Testis (tissue), 2 donors: ENCODE measurements around the gene KPTN.

Source experiments
- CTCF ChIP-seq, 3 experiments: fragments of 450-650 bp in 2 of 3; fragments of 200-600 bp in 1 of 3; sonication (generic) in 1 of 3; IDR thresholded peaks; one replicate each; pipeline ENCODE4 v1.5.1; 2016 to 2019; ENCODE audit warnings: antibody characterized with exemption in 3 of 3, mild to moderate bottlenecking in 2 of 3, moderate library complexity in 1 of 3
- POLR2A ChIP-seq: fragments of 450-650 bp; IDR thresholded peaks from one replicate; pipeline ENCODE4 v1.6.1; 2017; ENCODE audit warnings: antibody characterized with exemption, mild to moderate bottlenecking, moderate library complexity

GRCh38 chr19:47467914-47468313 lies 16.1 kb downstream of the KPTN start:
- TF ChIP-seq POLR2A (no peak), CTCF (IDR thresholded peaks at IDR 0.05) (no peak)
